T1000 (cell line): ENCODE results near the gene ELMO2.

Source experiments
- DNase-seq: peaks from one replicate; lab custom pipeline; 2025; ENCODE audit warnings: mixed read lengths; lab: John Stamatoyannopoulos, UW

ELMO2 gene

DNA sequence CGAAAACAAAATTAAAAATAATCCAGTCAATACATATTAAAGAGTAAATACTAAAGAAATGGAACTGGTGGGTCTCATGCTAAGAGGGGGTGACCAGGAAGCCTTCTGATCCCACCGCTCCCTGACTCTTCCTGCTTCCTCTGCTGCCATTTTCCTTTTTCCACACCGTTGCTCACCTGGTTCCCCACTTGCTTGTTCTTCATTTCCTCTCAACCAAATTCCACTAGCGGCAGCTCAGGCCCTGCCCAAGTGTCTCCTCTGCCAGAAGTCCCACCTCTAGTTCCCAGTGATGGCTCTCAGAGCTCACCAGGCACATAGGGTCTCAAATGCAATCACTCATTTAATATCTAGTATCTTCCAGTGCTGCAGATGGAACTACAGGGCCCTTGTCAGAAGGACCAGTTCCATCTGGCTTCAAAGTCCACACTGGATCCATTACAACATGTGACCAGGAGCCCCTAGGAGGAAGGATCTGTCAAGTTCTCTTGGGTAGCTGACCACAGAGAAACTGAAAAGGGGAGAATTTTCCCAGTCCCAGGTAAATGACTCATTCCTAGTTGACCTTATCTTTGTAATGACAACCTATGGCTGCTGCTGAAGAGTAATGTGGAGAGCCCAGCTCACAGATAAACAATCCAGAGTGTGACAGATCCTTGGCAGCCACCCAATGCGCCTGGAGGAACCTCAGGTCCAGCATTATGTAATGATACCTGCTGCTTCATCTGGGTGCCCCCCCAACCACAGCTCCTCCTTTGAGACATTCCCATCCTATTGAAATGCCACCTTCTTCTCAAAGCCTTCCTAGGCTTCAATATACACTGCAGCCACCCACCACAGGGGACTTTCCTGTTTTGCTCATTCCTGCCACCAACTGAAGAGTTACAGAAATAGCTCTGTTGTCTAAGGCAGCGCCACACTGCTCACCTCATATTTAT is 38.2 kb downstream of the ELMO2 start:
- DNase-seq: no peak

- DNase-seq: no peak
Observed at GRCh38 chr20:46367234-46367633, 39.2 kb downstream of the ELMO2 start.

DNA sequence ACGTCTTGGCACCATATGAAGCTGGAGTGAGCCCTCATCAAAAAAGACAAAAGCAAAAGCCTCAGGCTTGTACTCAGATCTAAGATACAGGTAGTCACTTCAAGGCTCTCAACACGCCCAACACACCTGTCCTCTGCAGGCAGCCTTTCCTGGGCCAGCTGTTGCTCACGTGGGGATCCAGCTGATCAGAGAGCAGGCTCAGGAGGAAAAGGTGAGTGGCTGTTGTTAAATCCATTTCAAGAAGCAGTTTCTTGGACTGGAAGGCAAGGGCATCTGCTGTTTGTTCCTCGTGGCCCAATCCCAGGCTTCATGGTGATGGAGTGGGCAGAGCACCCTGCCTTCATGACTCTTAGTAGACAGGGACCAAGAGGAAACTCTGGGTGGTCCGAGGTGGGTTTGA is 39.6 kb downstream of the ELMO2 start:
- no peak for DNase-seq

DNA sequence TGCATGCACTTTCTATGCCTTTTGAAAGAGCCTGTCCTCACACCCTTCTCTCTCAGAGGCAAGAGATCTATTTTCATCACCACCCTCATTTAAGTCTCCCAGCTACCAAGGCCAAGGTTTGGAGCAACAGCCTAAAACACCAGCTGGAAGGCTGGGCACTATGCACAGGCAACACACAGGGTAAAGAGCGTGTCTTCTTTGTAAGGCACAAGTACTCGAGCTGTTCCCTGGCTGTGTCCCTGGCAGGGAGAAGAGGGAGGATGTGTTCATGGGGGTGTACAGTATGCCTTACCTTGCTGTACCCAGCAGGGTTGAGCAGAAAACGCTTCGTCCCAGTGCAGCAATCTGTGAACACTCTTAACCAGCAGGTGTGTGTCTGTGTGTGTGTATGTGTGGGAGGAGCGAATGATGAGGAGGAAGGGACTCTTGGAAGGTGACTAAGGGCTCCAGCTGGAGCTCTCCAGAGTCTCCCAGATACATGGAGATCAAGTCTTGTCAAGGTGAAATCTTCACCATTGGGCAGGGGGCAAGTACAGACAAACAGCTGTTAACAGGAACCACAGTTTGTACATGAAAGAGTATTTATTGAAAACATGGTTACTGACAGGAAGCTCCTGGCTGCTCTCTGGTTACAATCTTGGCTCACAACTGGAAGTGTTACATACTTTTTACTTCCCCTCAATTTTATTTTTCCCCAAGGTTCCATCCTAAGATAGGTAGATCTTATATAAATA is 40.8 kb downstream of the ELMO2 start:
- DNase-seq: no peak

- no peak for DNase-seq
Observed at GRCh38 chr20:46364670-46365486, 41.5 kb downstream of the ELMO2 start.

DNA sequence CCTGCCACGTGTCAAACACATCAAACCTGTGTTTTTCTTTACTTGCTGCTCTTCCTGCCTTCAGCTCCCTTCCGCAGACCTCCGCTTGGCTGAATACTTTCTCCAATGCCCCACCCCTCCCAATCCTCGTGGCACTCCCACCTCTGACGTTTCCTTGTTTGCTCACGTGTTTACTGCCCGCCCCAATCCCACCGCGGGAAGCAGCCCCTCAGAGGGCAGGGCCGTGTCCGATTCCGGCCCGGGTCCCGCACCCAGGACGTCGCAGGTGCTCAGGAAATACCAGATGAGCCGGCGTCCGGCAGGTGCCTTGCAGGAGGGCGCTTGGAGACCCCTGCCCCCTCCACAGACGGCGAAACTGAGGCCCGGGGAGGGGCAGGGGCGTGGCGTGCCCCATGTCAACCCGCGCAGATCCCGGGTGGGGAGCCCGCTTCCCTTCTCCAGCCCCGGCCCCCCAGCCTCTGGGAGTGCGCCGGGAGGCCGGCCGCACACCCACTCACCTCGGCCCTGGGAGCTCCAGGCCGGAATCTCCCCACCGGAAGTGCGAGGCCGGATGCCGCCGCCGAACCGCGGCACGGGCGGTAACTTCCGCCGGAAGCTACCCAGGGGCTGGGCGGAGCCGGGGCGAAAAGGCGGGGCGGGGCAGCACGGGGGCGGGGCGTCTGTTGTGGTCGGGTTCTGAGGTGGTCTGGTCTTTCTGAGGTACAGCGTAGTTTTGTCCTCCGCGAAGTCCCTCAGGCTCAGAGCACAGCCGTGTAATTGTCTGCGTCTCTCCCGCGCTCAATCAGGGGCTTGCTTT is 42.3 kb downstream of the ELMO2 start:
- DNase-seq: peak; percentile 89

DNA sequence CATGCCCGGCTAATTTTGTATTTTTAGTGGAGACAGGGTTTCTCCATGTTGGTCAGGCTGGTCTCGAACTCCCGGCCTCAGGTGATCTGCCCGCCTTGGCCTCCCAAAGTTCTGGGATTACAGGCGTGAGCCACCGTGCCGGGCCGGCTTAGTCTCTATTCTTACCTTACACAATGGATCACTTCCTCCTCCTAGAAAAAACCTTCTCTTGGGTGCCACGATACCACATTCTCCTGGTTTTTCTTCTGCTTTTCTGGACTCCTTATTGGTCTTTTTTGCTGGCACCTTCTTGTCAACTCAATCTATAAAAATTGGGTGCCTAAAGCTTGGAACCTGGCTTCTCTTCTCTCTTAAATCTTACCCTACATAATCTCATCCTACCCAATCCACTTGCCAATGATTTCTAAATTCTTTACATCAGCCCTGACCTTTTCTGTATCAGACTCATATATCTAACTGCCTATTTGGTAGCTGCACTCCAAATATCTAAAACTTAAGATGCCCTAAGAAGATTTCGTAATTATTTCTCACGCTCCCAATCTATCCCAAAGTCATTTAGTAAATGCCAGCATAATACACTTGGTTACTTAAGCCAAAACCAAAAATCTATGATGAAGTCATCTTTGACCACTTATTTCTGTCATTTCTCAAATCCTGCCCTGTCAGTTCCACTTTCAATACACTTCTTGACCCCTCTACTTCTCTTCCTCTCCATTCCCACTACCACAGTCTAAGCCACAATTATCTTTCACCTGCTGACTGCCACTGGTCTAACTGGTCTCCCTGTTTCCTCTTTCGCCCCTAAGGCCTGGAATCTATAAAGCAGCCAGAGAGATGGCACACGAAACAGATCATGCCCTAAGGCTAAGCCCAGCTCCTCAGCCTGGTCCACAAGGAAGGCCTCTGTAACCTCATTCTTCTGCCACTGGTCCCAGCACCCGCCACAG is 43.2 kb downstream of the ELMO2 start:
- DNase-seq: no peak

DNA sequence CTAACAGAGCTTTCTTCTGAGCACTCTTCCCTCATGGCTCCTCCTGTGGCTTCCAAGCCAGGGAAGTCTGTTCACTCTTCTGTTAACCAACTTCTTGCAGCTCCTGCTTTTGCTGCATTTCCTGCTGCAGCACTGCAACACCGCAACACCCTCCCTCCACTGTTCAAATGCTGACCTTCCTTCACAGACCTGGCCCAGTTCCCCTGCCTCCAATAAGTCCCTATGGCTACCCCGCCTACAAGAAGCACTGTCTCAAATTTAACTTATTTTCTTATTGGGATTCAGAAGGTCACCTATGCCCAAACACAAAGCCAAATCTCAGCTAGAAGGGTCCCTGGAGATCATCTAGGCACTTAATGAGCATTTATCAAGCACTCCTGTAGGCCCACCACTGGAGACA is 44.6 kb downstream of the ELMO2 start:
- DNase-seq: no peak

- no peak for DNase-seq
Observed at GRCh38 chr20:46361381-46361780, 45.0 kb downstream of the ELMO2 start.

DNA sequence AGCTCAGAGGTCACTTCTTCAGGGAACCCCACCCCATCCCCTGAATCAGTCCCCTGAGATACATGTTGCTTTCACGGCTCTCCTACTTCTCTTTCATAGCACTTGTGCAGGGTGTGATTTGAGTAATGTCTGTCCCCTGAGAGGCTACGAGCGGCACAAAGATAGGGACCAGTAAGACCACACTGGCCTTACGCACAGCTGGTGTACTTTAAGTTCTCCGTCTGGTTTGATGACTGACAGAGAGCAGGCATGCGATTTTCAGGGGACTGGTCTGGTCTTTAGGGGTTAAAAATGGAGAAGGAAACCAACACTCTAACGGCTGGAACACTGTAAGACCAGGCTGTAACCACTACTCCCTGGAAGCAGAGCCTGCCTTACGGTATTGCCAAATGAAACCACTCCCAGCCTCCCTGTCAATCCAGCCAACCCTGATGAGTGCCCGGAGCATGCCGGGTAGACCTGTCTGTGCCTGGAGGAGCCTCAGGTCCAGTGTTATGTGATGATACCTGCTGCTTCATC is 47.1 kb downstream of the ELMO2 start:
- no peak for DNase-seq

DNA sequence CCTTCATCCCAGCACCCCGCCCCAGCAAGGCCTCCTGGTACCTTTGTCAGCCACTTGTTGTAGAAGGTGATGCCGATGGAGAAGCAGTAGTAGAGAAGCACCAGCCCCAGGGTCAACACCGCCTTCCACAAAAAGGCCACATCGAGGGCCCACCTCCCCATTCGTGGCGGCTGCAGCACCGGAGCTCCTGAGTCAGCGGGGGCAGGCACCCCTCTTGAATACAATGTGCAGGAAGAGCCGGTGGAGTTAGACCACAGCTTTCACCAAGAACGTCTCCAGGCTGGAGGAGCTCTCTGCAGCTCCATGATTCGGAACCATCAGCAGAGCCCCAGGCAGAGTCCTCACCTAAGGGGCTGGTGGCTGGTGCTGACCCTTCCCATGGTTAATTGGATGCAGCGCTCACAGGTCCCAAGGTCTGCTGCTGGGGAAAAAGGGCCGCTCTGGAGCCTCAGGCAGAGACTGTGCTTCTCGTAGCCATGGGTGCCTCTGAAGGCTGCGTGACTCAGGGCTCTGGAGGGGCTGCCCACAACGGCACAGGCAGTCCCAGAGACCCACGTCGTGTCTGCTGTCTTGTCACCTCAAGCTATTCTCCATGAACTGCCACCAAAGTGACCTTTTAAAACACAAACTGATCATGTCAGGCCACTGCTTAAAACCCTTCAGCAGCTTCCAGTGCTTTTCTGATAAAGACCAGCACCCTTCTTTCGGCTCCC is 47.9 kb downstream of the ELMO2 start:
- DNase-seq: no peak

DNA sequence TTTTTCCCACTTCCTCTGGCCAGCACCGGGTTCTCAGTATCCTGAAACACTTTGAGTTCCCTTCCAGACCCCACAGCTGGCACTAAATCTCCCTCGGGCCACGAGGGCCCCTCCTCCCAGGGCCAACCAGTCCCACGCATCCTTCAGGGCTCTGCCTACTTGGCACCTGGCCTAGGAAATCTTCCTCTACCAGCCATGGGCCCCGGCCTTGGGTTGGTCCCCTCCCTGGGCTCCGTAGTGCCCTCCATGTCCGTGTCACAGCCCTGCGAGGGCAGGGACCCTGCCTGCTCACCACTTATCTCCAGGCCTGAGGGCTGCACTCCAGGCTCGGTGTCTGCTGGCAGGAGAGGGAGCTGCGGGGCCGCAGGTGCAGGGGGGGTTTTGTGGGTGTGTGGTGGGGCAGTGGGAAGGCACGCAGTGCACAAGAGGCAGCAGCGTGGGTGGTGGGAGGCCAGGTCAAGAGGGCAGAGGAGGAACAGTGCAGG is 49.3 kb downstream of the ELMO2 start:
- DNase-seq: no peak

- no peak for DNase-seq
Observed at GRCh38 chr20:46356195-46357029, 50.0 kb downstream of the ELMO2 start.

GRCh38 chr20:46355778-46356177 is 50.6 kb downstream of the ELMO2 start:
- DNase-seq: no peak

GRCh38 chr20:46354920-46355654 is 51.3 kb downstream of the ELMO2 start:
- no peak for DNase-seq

GRCh38 chr20:46354207-46354555 is 52.2 kb downstream of the ELMO2 start:
- no peak for DNase-seq

GRCh38 chr20:46353500-46354206 is 52.8 kb downstream of the ELMO2 start:
- no peak for DNase-seq
